Prostate gland (tissue), 2 donors: ENCODE data around the gene PLXNB2.

Experiments used
- POLR2AphosphoS5 ChIP-seq: sonication (generic); formaldehyde crosslinking; IDR thresholded peaks from one replicate; pipeline ENCODE4 v1.6.1; 2017; ENCODE audit warnings: antibody characterized with exemption
- TF ChIP-seq, protein P1 (sequence below), 4 experiments: fragments of 200-600 bp in 2 of 4; fragments of 450-650 bp in 2 of 4; sonication (generic) in 2 of 4; IDR thresholded peaks; 1 replicate in 3 of 4; 2 replicates in 1 of 4; pipeline ENCODE4 v1.5.1; 2016 to 2019; ENCODE audit warnings: antibody characterized with exemption in 4 of 4, mild to moderate bottlenecking in 2 of 4, moderate library complexity in 2 of 4

GRCh38 chr22:50357222-50357621, 49.8 kb upstream of the PLXNB2 start:
- TF ChIP-seq POLR2AphosphoS5 = no peak
- TF ChIP-seq, protein P1, sequence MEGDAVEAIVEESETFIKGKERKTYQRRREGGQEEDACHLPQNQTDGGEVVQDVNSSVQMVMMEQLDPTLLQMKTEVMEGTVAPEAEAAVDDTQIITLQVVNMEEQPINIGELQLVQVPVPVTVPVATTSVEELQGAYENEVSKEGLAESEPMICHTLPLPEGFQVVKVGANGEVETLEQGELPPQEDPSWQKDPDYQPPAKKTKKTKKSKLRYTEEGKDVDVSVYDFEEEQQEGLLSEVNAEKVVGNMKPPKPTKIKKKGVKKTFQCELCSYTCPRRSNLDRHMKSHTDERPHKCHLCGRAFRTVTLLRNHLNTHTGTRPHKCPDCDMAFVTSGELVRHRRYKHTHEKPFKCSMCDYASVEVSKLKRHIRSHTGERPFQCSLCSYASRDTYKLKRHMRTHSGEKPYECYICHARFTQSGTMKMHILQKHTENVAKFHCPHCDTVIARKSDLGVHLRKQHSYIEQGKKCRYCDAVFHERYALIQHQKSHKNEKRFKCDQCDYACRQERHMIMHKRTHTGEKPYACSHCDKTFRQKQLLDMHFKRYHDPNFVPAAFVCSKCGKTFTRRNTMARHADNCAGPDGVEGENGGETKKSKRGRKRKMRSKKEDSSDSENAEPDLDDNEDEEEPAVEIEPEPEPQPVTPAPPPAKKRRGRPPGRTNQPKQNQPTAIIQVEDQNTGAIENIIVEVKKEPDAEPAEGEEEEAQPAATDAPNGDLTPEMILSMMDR (IDR thresholded peaks at IDR 0.05) = no peak
